GM12864 (cell line): ENCODE data around the gene REV3L.

Experiments
- DNase-seq: peaks from one replicate; pipeline ENCODE4 v3.0.0-alpha.2; 2011; ENCODE audit warnings: low read depth
- H3K4me3 ChIP-seq: 2 replicates; pipeline ENCODE4 v1.5.1; 2011; ENCODE audit warnings: mild to moderate bottlenecking, low read depth, low read length, control low read depth
- TF ChIP-seq, protein P1 (sequence below): IDR thresholded peaks from 2 replicates; pipeline ENCODE4 v1.5.1; 2011; ENCODE audit warnings: low read depth, mild to moderate bottlenecking, moderate library complexity, low read length, control low read depth, inconsistent platforms; ENCODE audit errors: missing control alignments

REV3L gene

GRCh38 chr6:111280445-111280955, 202.5 kb downstream of the REV3L start:
- DNase-seq = no peak
- no peak overlapping the region for H3K4me3 ChIP-seq
- TF ChIP-seq, protein P1, sequence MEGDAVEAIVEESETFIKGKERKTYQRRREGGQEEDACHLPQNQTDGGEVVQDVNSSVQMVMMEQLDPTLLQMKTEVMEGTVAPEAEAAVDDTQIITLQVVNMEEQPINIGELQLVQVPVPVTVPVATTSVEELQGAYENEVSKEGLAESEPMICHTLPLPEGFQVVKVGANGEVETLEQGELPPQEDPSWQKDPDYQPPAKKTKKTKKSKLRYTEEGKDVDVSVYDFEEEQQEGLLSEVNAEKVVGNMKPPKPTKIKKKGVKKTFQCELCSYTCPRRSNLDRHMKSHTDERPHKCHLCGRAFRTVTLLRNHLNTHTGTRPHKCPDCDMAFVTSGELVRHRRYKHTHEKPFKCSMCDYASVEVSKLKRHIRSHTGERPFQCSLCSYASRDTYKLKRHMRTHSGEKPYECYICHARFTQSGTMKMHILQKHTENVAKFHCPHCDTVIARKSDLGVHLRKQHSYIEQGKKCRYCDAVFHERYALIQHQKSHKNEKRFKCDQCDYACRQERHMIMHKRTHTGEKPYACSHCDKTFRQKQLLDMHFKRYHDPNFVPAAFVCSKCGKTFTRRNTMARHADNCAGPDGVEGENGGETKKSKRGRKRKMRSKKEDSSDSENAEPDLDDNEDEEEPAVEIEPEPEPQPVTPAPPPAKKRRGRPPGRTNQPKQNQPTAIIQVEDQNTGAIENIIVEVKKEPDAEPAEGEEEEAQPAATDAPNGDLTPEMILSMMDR = no peak

GRCh38 chr6:111278731-111279130, 204.3 kb downstream of the REV3L start:
- TF ChIP-seq, protein P1 = no peak
- no peak overlapping the region for H3K4me3 ChIP-seq
- DNase-seq = no peak

GRCh38 chr6:111277819-111278218, 205.2 kb downstream of the REV3L start:
- TF ChIP-seq, protein P1 = no peak
- H3K4me3 ChIP-seq = no peak overlapping the region
- DNase-seq = no peak

- TF ChIP-seq, protein P1 = no peak
- no peak overlapping the region for H3K4me3 ChIP-seq
- DNase-seq = no peak
These were observed 206.3 kb downstream of the REV3L start for GRCh38 chr6:111276736-111277135.

- TF ChIP-seq, protein P1 = no peak
- no peak for DNase-seq
- no peak overlapping the region for H3K4me3 ChIP-seq
These were observed 206.7 kb downstream of the REV3L start for GRCh38 chr6:111276335-111276734.

DNA sequence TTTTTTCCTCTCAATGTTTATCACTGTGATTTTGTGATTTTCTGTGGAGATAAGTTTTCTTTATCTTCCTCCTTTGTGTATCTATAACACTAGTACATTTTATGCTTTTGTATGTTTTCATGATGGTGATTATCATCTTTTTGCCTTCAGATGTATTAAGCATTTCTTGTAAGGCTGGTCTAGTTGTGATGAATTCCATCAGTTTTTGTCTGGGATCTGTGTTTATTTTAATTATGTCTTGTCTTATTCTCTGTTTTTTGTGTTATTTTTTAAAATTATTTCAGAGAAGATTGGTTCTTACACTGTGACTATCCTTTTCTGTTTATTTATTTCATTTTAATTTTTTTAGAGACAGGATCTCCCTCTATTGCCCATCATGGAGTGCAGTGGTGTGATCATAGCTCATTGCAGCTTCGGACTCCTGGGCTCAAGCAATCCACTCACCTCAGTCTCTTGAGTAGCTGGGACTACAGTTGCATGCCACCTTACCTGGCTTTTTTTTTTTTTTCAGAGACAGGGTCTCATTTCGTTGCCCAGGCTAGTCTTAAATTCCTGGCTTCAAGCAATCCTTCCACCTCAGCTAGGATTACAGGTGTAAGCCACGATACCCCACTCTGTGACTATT, 208.3 kb downstream of the REV3L start:
- DNase-seq = no peak
- TF ChIP-seq, protein P1 = no peak
- no peak overlapping the region for H3K4me3 ChIP-seq

DNA sequence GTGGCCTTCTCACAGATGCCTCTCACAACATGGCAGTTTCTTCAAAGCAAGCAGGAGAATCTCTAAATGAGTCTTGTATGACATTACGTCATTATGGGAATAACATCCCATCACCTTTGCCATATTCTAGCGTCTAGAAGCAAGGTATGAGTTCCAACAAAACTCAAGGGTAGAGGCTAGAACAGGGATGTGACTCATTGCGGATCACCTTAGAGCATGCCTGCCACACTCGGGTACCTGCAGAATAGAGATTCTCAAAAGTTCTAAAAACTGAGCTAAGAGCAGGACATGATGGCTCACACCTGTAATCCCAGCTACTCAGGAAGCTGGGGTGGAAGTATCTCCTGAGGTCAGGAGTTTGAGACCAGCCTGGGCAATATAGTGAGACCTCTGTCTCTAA, 212.9 kb downstream of the REV3L start:
- TF ChIP-seq, protein P1 = no peak
- DNase-seq = no peak
- H3K4me3 ChIP-seq = no peak overlapping the region
